C4-2B (cell line): ENCODE measurements around the gene MTA2.

Experiments
- CTCF ChIP-seq: fragments of 450-650 bp; conservative IDR thresholded peaks from 2 replicates; pipeline ENCODE4 v1.5.1; 2017; ENCODE audit warnings: mild to moderate bottlenecking
- ZFX ChIP-seq: fragments of 450-650 bp; IDR thresholded peaks from 2 replicates; pipeline ENCODE4 v1.6.1; 2017

- TF ChIP-seq CTCF (no peak), ZFX (no peak)
These were observed 43.9 kb upstream of the MTA2 start for GRCh38 chr11:62645671-62645945.
